ENCODE results near the gene DLG2. TPM values are rescaled to one million over a fixed set of nuclear protein-coding genes. Genes with fewer than 3 reads are reported as not detected.

Gene DLG2
- total RNA-seq, 1 donor from 2014 or later: 5.9 TPM

DNA sequence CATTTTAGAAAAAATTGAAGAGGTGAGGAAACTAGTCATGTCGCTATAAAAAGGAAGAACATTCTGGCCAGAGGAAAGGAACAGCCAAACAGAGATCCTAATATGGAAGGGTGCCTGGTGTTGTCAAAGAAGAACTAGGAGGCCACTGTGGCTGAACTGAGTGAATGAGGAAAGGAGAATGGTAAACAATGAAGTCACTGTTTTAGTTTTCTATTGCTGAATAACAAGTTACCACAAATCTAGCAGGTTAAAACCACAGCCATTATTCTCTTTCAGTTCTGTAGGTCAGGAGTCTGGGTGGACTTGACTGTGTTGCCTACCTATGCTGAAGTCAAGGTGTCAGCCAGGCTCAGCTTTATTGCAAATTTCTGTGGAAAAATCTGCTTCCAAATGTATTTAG, 1791.7 kb downstream of the DLG2 start:
- no peak overlapping the region for H3K27ac Mint-ChIP-seq
- H3K27me3 Mint-ChIP-seq: peaks cover 17% of the 10 kb centered on the region
- no peaks in the 10 kb centered on the region for H3K4me1 Mint-ChIP-seq (ENCODE audit: unreplicated experiment)
- no peaks in the 10 kb centered on the region for H3K9me3 Mint-ChIP-seq
- no peak overlapping the region for H3K4me3 Mint-ChIP-seq
- TF ChIP-seq, protein P1, sequence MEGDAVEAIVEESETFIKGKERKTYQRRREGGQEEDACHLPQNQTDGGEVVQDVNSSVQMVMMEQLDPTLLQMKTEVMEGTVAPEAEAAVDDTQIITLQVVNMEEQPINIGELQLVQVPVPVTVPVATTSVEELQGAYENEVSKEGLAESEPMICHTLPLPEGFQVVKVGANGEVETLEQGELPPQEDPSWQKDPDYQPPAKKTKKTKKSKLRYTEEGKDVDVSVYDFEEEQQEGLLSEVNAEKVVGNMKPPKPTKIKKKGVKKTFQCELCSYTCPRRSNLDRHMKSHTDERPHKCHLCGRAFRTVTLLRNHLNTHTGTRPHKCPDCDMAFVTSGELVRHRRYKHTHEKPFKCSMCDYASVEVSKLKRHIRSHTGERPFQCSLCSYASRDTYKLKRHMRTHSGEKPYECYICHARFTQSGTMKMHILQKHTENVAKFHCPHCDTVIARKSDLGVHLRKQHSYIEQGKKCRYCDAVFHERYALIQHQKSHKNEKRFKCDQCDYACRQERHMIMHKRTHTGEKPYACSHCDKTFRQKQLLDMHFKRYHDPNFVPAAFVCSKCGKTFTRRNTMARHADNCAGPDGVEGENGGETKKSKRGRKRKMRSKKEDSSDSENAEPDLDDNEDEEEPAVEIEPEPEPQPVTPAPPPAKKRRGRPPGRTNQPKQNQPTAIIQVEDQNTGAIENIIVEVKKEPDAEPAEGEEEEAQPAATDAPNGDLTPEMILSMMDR (conservative IDR thresholded peaks at IDR 0.05): no peak
- DNase-seq (ENCODE audit: extremely low spot score, unreplicated experiment): no peak
- H3K36me3 Mint-ChIP-seq: no peaks in the 10 kb centered on the region

DNA sequence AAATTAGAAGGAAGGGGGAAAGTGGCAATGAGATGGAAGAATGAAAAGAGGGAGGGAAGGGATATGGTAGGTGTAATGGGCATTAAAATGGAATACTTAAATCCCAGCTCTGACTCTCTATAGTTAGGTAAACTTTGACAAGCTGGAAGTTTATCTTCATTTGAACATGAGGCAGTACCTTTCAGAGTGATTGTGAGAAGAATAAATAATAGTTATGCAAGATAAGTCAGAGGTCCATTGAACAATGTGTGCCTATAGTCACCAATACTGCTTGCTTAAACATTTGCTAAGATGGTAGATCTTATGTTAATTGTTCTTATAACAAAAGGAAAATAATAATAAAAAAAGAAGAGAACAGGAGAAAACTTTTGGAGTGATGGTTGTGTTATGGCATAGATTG, 1795.2 kb downstream of the DLG2 start:
- Mint-ChIP-seq H3K27me3 (peaks cover 18% of the 10 kb centered on the region), H3K27ac (no peak overlapping the region), H3K9me3 (no peaks in the 10 kb centered on the region), H3K4me1 (ENCODE audit: unreplicated experiment) (peaks cover 4% of the 10 kb centered on the region), H3K4me3 (no peak overlapping the region), H3K36me3 (no peaks in the 10 kb centered on the region)
- TF ChIP-seq, protein P1 (conservative IDR thresholded peaks at IDR 0.05): no peak
- DNase-seq (ENCODE audit: extremely low spot score, unreplicated experiment): no peak

DNA sequence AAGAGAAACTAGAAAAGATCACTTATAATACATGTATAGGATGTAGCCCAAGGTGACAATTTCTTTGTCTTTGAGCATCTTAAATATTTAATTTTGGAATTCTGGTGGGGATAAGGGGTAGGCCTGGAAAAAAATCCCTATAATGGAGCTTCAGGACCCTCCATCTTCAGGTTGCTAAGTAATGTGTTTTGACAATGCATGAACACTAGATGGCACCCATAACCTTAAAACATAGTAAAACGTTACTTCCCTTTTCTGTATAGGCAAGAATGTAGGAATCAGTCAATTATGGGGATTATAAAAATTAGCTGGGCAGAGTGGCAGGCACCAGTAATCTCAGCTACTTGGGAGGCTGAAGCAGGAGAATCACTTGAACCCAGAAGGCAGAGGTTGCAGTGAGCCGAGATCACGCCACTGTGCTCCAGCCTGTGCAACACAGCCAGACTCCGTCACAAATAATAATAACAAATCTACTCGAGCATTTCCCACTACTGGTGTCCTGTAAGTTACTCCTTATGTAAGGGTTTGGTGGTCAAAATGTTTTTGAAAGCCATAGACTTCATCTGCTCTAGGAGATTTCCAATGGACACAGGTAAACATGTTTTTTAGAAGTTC, 1799.1 kb downstream of the DLG2 start:
- no peak for DNase-seq (ENCODE audit: extremely low spot score, unreplicated experiment)
- Mint-ChIP-seq H3K27me3 (peaks cover 12% of the 10 kb centered on the region), H3K27ac (no peak overlapping the region)

DNA sequence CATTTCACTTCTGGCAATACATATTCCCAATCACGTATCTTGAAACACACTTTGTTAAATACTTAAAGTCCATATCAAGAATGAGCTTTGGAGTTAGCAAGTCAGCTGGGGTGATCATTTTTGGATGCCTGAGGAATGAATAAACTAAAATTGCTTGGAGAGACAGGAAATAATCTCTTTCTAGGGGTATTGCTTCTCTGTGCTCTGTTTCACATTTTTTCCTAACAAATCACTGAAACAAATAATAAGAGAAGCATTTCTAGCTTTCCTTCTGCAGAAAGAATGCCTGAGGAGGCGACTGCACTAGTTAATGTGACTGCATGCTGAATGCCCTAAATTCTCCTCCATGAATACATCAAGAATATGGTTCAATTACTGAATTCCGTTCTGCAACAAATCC, 1799.6 kb downstream of the DLG2 start:
- Mint-ChIP-seq H3K4me1 (ENCODE audit: unreplicated experiment) (peaks cover 4% of the 10 kb centered on the region), H3K27ac (no peak overlapping the region), H3K36me3 (no peaks in the 10 kb centered on the region), H3K9me3 (no peaks in the 10 kb centered on the region), H3K4me3 (no peak overlapping the region), H3K27me3 (peaks cover 12% of the 10 kb centered on the region)
- DNase-seq (ENCODE audit: extremely low spot score, unreplicated experiment): no peak
- TF ChIP-seq, protein P1 (conservative IDR thresholded peaks at IDR 0.05): no peak

More for the DNA sequence above, 1799.1 kb downstream of the DLG2 start:
- H3K36me3 Mint-ChIP-seq: no peaks in the 10 kb centered on the region
- peaks cover 4% of the 10 kb centered on the region for H3K4me1 Mint-ChIP-seq (ENCODE audit: unreplicated experiment)
- H3K4me3 Mint-ChIP-seq: no peak overlapping the region
- H3K9me3 Mint-ChIP-seq: no peaks in the 10 kb centered on the region
- TF ChIP-seq, protein P1 (conservative IDR thresholded peaks at IDR 0.05): peak; percentile 79

DNA sequence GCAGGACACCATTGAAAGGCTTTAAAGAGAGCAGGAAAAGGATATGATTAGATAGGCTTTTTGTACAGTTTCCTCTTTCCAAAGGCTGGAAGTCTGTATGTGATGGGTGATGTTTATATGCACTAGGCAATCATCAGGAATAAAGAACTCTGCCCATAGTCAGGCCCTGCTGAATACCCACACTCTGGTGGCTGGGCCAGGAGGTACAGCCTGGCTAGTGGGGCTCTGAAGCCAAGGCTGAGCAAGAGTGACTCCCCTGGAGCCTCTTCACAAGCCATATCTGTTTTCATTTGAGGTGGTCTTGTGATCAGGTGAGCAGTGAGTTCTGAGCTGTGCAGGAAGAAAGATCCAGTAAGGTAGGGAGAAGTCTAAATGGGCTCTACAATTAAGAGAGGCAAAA, 1801.1 kb downstream of the DLG2 start:
- Mint-ChIP-seq H3K4me3 (no peak overlapping the region), H3K4me1 (ENCODE audit: unreplicated experiment) (peaks cover 4% of the 10 kb centered on the region), H3K9me3 (no peaks in the 10 kb centered on the region), H3K27ac (no peak overlapping the region), H3K27me3 (peaks cover 20% of the 10 kb centered on the region), H3K36me3 (no peaks in the 10 kb centered on the region)
- DNase-seq (ENCODE audit: extremely low spot score, unreplicated experiment): no peak
- TF ChIP-seq, protein P1 (conservative IDR thresholded peaks at IDR 0.05): no peak
